ENCODE measurements around the gene RNF166. TPM values are rescaled to one million over a fixed set of nuclear protein-coding genes. Genes with fewer than 3 reads are reported as not detected.

The RNF166 gene
- total and polyA plus RNA-seq, 4 donors = 6.5 to 9.1 (median 7.6) TPM

- H3K27me3 ChIP-seq (ENCODE audit: control insufficient read depth in 4 of 4, insufficient read depth in 4 of 4, low read length in 3 of 4) = no peaks in the 10 kb centered on the region
- no peaks in the 10 kb centered on the region for H3K9me3 ChIP-seq (ENCODE audit: control insufficient read depth in 4 of 4, low read length in 3 of 4)
- H3K4me3 ChIP-seq (ENCODE audit: low read depth in 1 of 3, low read length in 3 of 3) = no peak overlapping the region
- TF ChIP-seq HNF4G (IDR thresholded peaks at IDR 0.05) (no peak), REST (IDR thresholded peaks at IDR 0.05) (no peak), RAD21 (IDR thresholded peaks at IDR 0.05) (no peak), GABPA (IDR thresholded peaks at IDR 0.05 in 1 of 2, conservative IDR thresholded peaks at IDR 0.05 in 1 of 2) (no peak), JUND (IDR thresholded peaks at IDR 0.05) (no peak), FOXA1 (IDR thresholded peaks at IDR 0.05) (no peak), SP1 (IDR thresholded peaks at IDR 0.05) (no peak), HNF4A (conservative IDR thresholded peaks at IDR 0.05) (no peak), ZBTB33 (IDR thresholded peaks at IDR 0.05) (no peak), NR2F2 (IDR thresholded peaks at IDR 0.05) (no peak), CTCF (IDR thresholded peaks at IDR 0.05; ENCODE audit: low read depth, low read length, missing input control) (no peak)
- TF ChIP-seq, protein P1, sequence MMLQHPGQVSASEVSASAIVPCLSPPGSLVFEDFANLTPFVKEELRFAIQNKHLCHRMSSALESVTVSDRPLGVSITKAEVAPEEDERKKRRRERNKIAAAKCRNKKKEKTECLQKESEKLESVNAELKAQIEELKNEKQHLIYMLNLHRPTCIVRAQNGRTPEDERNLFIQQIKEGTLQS (IDR thresholded peaks at IDR 0.05) = no peak
- TF ChIP-seq, protein P2, sequence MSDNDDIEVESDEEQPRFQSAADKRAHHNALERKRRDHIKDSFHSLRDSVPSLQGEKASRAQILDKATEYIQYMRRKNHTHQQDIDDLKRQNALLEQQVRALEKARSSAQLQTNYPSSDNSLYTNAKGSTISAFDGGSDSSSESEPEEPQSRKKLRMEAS (IDR thresholded peaks at IDR 0.05) = no peak
- H3K9ac ChIP-seq (ENCODE audit: low read depth in 1 of 2, low read length in 2 of 2) = no peak overlapping the region
- DNase-seq (ENCODE audit: low spot score) = no peak
- WGBS = 95% methylated on average over 29 of the region's 29 CpGs
- no peaks in the 10 kb centered on the region for H3K4me1 ChIP-seq (ENCODE audit: control insufficient read depth in 4 of 4, insufficient read depth in 4 of 4, low read length in 3 of 4)
- peaks cover 29 to 91% (median 37%) of the 10 kb centered on the region in 4 donors for H3K36me3 ChIP-seq (ENCODE audit: control insufficient read depth in 4 of 4, insufficient read depth in 3 of 4, low read depth in 1 of 4, low read length in 3 of 4)
- no peak overlapping the region for H3K27ac ChIP-seq (ENCODE audit: low read depth in 1 of 2, low read length in 2 of 2)
These were observed 13.2 kb upstream of the RNF166 start for GRCh38 chr16:88719267-88719932.

DNA sequence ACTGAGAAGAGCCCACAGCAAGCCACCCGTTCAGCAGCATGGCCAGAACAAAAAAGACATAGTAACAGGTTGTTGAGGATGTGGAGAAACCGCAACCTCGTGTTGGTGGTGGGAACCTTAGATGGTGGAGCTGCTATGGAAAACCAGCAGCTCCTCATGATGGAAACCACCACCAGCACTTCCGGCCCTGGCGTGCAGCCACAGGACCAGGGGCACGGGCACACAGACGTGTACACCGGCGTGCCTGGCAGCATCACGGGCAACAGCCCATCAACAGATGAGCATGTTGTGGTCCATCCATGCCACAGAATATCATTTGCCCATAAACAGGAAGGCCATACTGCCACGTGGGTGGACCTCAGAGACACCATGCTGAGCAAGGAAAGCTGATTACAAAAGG lies 12.0 kb upstream of the RNF166 start:
- H3K4me1 ChIP-seq (ENCODE audit: control insufficient read depth in 4 of 4, insufficient read depth in 4 of 4, low read length in 3 of 4) = no peaks in the 10 kb centered on the region
- H3K27me3 ChIP-seq (ENCODE audit: control insufficient read depth in 4 of 4, insufficient read depth in 4 of 4, low read length in 3 of 4) = no peaks in the 10 kb centered on the region
- H3K4me3 ChIP-seq (ENCODE audit: low read depth in 1 of 3, low read length in 3 of 3) = no peak overlapping the region
- TF ChIP-seq SP1 (IDR thresholded peaks at IDR 0.05) (no peak), YY1 (IDR thresholded peaks at IDR 0.05) (no peak)
- H3K36me3 ChIP-seq (ENCODE audit: control insufficient read depth in 4 of 4, insufficient read depth in 3 of 4, low read depth in 1 of 4, low read length in 3 of 4) = peaks cover 29 to 94% (median 34%) of the 10 kb centered on the region in 4 donors
- H3K9ac ChIP-seq (ENCODE audit: low read depth in 1 of 2, low read length in 2 of 2) = no peak overlapping the region
- H3K27ac ChIP-seq (ENCODE audit: low read depth in 1 of 2, low read length in 2 of 2) = no peak overlapping the region
- no peak for DNase-seq (ENCODE audit: low spot score)
- 95% methylated on average over 11 of the region's 11 CpGs for WGBS
- H3K9me3 ChIP-seq (ENCODE audit: control insufficient read depth in 4 of 4, low read length in 3 of 4) = no peaks in the 10 kb centered on the region
